Neutrophil (primary cell): Measurements from ENCODE around the gene ST3GAL3.

Experiments used
- H3K27ac ChIP-seq: fragments of 200-600 bp; sonication (generic); 2 replicates; pipeline ENCODE4 v1.5.1; 2016; ENCODE audit warnings: mild to moderate bottlenecking, moderate library complexity
- H3K27me3 ChIP-seq: fragments of 200-600 bp; sonication (generic); 2 replicates; pipeline ENCODE4 v1.6.0; 2016; ENCODE audit warnings: mild to moderate bottlenecking
- H3K36me3 ChIP-seq: fragments of 200-600 bp; sonication (generic); 2 replicates; pipeline ENCODE4 v1.5.1; 2017
- H3K4me1 ChIP-seq, 2 experiments: fragments of 200-600 bp in 1 of 2; sonication (generic) in 1 of 2; 1 replicate in 1 of 2; 2 replicates in 1 of 2; pipeline versions ENCODE4 v1.5.1 to v1.6.1; 2013 to 2016; ENCODE audit warnings: low read depth in 1 of 2, low read length in 1 of 2, mild to moderate bottlenecking in 1 of 2, moderate library complexity in 1 of 2; ENCODE audit not compliant: control insufficient read depth in 1 of 2, insufficient read depth in 1 of 2
- H3K4me3 ChIP-seq, 2 experiments: fragments of 200-600 bp in 1 of 2; sonication (generic) in 1 of 2; 1 replicate in 1 of 2; 2 replicates in 1 of 2; pipeline ENCODE4 v1.5.1; 2013 to 2016; ENCODE audit warnings: low read depth in 1 of 2, low read length in 1 of 2, mild to moderate bottlenecking in 1 of 2, moderate library complexity in 1 of 2
- H3K9me3 ChIP-seq: fragments of 200-600 bp; sonication (generic); 2 replicates; pipeline ENCODE4 v1.5.1; 2016
- CTCF ChIP-seq: fragments of 200-600 bp; sonication (generic); IDR thresholded peaks from 2 replicates; pipeline ENCODE4 v1.5.1; 2016; ENCODE audit warnings: antibody characterized with exemption

The ST3GAL3 gene

DNA sequence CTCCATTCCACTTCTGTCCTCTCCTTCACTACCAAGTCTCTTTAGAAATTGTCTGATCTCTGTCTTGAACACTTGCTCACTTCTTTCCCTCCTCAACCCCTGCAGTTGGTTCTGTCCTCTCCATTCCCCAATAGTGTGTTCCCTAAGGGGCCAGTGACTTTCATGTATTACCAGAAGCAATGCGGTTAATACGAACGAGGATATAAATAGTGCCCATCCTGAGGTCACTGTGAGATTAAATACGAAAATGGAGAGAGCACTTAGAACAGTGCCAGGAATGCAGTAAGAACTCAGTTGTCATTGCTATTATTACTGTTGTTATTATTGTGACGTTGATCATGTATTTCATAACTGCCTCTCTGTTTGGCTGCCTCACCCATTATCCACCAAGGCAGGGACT, 173.3 kb downstream of the ST3GAL3 start:
- no peaks in the 10 kb centered on the region for H3K4me1 ChIP-seq
- no peaks in the 10 kb centered on the region for H3K27me3 ChIP-seq
- H3K27ac ChIP-seq: no peak overlapping the region
- no peak overlapping the region for H3K4me3 ChIP-seq
- no peaks in the 10 kb centered on the region for H3K9me3 ChIP-seq
- TF ChIP-seq CTCF: no peak
- no peaks in the 10 kb centered on the region for H3K36me3 ChIP-seq

- H3K4me3 ChIP-seq: no peak overlapping the region
- no peaks in the 10 kb centered on the region for H3K9me3 ChIP-seq
- H3K4me1 ChIP-seq: no peaks in the 10 kb centered on the region
- no peaks in the 10 kb centered on the region for H3K27me3 ChIP-seq
- no peaks in the 10 kb centered on the region for H3K36me3 ChIP-seq
- TF ChIP-seq CTCF: no peak
- no peak overlapping the region for H3K27ac ChIP-seq
Measured at GRCh38 chr1:43881415-43881814, 174.1 kb downstream of the ST3GAL3 start.

DNA sequence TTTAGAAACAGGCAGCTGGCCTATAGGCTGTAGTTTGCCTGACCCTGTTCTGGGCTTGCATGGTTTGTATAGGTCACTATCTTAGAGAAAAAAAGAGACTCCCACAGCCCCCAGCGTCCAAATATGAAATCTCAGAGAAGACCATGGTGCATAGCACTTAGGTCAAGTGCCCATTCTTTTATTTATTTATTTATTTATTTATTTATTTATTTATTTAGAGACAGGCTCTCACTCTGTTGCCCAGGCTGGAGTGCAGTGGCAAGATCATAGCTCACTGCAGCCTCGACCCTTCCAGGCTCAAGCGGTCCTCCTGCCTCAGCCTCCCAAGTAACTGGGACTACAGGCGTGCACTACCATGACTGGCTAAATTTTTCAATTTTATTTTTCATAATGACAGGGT, 175.4 kb downstream of the ST3GAL3 start:
- no peaks in the 10 kb centered on the region for H3K27me3 ChIP-seq
- H3K9me3 ChIP-seq: no peaks in the 10 kb centered on the region
- no peaks in the 10 kb centered on the region for H3K4me1 ChIP-seq
- H3K36me3 ChIP-seq: no peaks in the 10 kb centered on the region
- H3K27ac ChIP-seq: no peak overlapping the region
- TF ChIP-seq CTCF: no peak
- H3K4me3 ChIP-seq: no peak overlapping the region

GRCh38 chr1:43883321-43883720, 176.0 kb downstream of the ST3GAL3 start:
- Histone ChIP-seq H3K27ac (no peak overlapping the region), H3K4me3 (no peak overlapping the region), H3K9me3 (no peaks in the 10 kb centered on the region), H3K27me3 (no peaks in the 10 kb centered on the region), H3K4me1 (no peaks in the 10 kb centered on the region), H3K36me3 (no peaks in the 10 kb centered on the region)
- TF ChIP-seq CTCF: no peak

DNA sequence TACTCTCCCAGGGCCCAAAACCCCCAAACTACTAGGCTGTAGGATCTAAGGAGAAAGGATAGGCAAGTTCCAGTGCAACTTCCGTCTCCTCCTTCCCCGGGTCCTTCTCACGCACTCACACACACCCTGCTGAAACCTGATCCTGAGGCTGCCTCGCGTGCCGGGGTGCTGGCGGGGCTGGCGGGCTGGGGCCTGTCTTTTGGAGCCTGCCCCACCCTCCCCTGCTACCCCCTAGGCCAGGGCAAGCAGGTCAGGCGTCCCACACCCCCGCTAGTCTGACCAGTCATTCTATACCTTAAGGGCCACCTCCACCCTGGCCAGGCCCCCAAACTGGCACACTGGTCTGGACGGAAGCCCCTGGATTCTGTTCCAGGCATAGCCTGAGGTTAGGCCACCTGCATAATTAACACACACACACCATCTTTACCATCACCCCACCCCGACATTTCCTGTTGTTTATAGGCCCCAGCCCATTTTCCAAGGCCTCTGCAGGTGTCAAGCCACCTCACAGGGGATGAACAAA, 178.0 kb downstream of the ST3GAL3 start:
- Histone ChIP-seq H3K36me3 (no peaks in the 10 kb centered on the region), H3K9me3 (no peaks in the 10 kb centered on the region), H3K27ac (no peak overlapping the region), H3K4me1 (no peaks in the 10 kb centered on the region), H3K4me3 (no peak overlapping the region), H3K27me3 (no peaks in the 10 kb centered on the region)
- no peak for TF ChIP-seq CTCF

- no peak for TF ChIP-seq CTCF
Measured at GRCh38 chr1:43887748-43888147, 180.4 kb downstream of the ST3GAL3 start.

More at GRCh38 chr1:43887748-43888147, 180.4 kb downstream of the ST3GAL3 start:
- Histone ChIP-seq H3K4me1 (no peaks in the 10 kb centered on the region), H3K36me3 (no peaks in the 10 kb centered on the region), H3K27me3 (no peaks in the 10 kb centered on the region), H3K4me3 (no peak overlapping the region), H3K9me3 (no peaks in the 10 kb centered on the region), H3K27ac (no peak overlapping the region)
